ENCODE results near the gene SEC16A.
"Not testable (repeated sequence)": the region's sequence is repeated elsewhere in the genome, so short reads cannot be mapped to it uniquely, and the experiment has no call there.

GRCh38 chr9:136407061-136407460 is 75.8 kb downstream of the SEC16A start:
- TF ChIP-seq EZH2 (IDR thresholded peaks at IDR 0.05; ENCODE audit: borderline replicate concordance); CTCF (IDR thresholded peaks at IDR 0.05; ENCODE audit: poor library complexity): not testable (repeated sequence)
